Stimulated activated CD4-positive, alpha-beta T cell treated with anti-CD3 and anti-CD28 coated beads, Interleukin-15, amount 100 ng/mL, for 24 hours (primary cell): Measurements from ENCODE around the gene IGFN1.

ENCODE experiments used
- DNase-seq: peaks from one replicate; pipeline ENCODE4 v3.0.0-alpha.2; 2020

Gene IGFN1

GRCh38 chr1:201268604-201269151 is 78.1 kb downstream of the IGFN1 start:
- DNase-seq = no peak

GRCh38 chr1:201269281-201269680 is 78.7 kb downstream of the IGFN1 start:
- DNase-seq = no peak

GRCh38 chr1:201269900-201270410 is 79.3 kb downstream of the IGFN1 start:
- DNase-seq = no peak

GRCh38 chr1:201270616-201271390 is 80.2 kb downstream of the IGFN1 start:
- DNase-seq = no peak

- DNase-seq = no peak
These were observed 82.2 kb downstream of the IGFN1 start for GRCh38 chr1:201272799-201273198.

GRCh38 chr1:201274616-201275252 is 84.1 kb downstream of the IGFN1 start:
- DNase-seq = no peak

GRCh38 chr1:201275253-201275666 is 84.6 kb downstream of the IGFN1 start:
- no peak for DNase-seq

- no peak for DNase-seq
These were observed 86.3 kb downstream of the IGFN1 start for GRCh38 chr1:201276891-201277290.

GRCh38 chr1:201277441-201277840 is 86.8 kb downstream of the IGFN1 start:
- no peak for DNase-seq
